ENCODE measurements around the gene GRB10. TPM values are rescaled to one million over a fixed set of nuclear protein-coding genes. Genes with fewer than 3 reads are reported as not detected.
A peak's percentile ranks its signal among the peaks of the same experiment; 100 is the strongest.

GRB10 gene
- total RNA-seq, 5 donors from 2014 or later (not counting 1 experiment from before 2014, with no cell fraction given), result 7.1 to 11.1 (median 10.1) TPM

DNA sequence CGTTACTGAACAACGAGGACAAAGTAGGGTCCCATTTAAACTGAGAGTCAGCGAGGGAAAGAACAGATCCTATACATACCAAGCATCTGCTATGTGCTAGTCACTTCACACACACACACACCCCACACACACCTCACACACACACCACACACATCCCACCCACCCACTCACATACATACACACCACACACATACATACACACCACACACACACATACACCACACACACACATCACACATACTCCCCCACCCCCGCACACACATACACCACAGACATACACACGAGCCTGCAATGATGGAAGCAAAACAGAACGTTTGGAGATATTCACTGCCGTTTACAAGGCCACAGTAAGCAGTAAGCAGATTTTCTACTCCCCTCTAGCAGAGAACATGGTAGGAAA lies 607 bp upstream of the GRB10 start:
- Histone ChIP-seq H3K36me3 (ENCODE audit: control insufficient read depth in 2 of 2, extremely low read depth in 1 of 2, insufficient read depth in 1 of 2, low read length in 1 of 2) (peaks cover 0 to 5% of the 10 kb centered on the region in 2 donors), H3K27me3 (replicated peaks in 1 of 2; ENCODE audit: control insufficient read depth in 2 of 2, extremely low read depth in 1 of 2, insufficient read depth in 2 of 2, low read length in 1 of 2) (peaks cover 0 to 42% of the 10 kb centered on the region in 2 experiments), H3K4me1 (ENCODE audit: control insufficient read depth in 1 of 2, extremely low read depth in 1 of 2, insufficient read depth in 2 of 2, low read length in 2 of 2) (peaks cover 8 to 18% of the 10 kb centered on the region in 2 experiments), H3K27ac (ENCODE audit: low read length) (no peak overlapping the region), H3K4me3 (ENCODE audit: control insufficient read depth in 1 of 2, extremely low read depth in 1 of 2, low read length in 1 of 2) (peak overlapping the region; percentile 41 to 46), H3K9me3 (no peaks in the 10 kb centered on the region)
- ChIA-PET CTCF (no interaction called here), POLR2A (no interaction called here)
- Mint-ChIP-seq H3K9me3 (peaks cover 0 to 3% (median 0%) of the 10 kb centered on the region in 3 donors), H3K27ac (peak overlapping the region in 1 of 2 donors; percentile 15), H3K4me3 (peak overlapping the region; percentile 71 to 85 (median 77)), H3K36me3 (peaks cover 4% of the 10 kb centered on the region), H3K4me1 (peaks cover 21 to 27% (median 27%) of the 10 kb centered on the region in 3 donors), H3K27me3 (peaks cover 16 to 60% of the 10 kb centered on the region in 2 donors)
- ATAC-seq (replicated peaks in 1 of 4), result no peak
- DNase-seq, result no peak
- 53% methylated on average over 2 of the region's 7 CpGs for WGBS (ENCODE audit: insufficient coverage)

DNA sequence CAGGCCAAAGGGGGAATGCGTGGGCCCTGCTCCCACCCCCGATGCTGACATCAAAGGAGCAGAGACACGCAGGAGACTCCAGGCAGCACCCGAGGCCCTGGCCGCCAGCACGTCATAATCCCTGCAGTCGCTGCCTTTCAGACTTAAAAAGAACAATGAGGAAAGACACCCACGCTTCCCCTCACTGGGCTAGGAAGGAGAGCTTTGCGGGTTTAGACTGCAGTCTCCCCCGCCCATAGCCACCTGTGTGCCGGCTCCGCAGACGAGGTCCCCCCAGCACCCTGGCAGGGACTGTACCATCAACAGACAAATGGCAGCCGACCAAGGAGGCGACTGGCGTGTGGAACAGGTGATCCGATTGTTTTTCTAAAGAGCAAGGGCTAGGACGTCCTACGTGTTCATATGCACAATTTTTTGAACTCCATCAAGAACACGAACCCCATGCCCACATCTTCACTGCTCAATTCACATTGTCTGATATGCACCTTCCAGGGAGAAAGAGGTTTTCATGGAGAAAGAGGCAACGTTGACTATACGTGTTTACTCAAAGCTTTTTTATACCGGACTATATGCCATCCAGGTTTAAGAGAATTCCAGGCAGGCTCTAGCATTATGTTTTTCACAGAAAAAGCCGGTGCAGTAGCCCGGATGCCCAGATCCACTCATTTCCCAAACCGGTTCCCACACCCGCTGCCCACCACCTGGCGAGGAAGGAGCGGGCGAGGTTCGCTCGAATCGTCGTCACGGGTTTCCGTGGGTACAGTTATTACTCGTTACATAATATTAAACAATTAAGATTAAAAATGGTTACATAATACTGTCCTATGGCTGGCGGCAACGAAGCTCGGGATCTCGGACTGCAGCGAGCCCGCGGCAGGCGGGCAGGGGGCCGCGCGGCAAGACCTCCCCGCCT lies 1.1 kb downstream of the GRB10 start:
- H3K36me3 Mint-ChIP-seq, result peaks cover 3% of the 10 kb centered on the region
- peak overlapping the region; percentile 62 to 84 (median 75) for H3K4me3 Mint-ChIP-seq
- H3K4me3 ChIP-seq (ENCODE audit: control insufficient read depth in 1 of 2, extremely low read depth in 1 of 2, low read length in 1 of 2), result peak overlapping the region; percentile 12 to 62
- peak; percentile 37 to 88 (median 55) for ATAC-seq (replicated peaks in 1 of 4)
- H3K27ac Mint-ChIP-seq, result peak overlapping the region; percentile 12 to 74
- peak in 23 of 35 experiments; percentile 10 to 52 (median 35) for DNase-seq
- H3K4me1 Mint-ChIP-seq, result peaks cover 23 to 24% (median 24%) of the 10 kb centered on the region in 3 donors
- peaks cover 0 to 30% of the 10 kb centered on the region in 2 experiments for H3K27me3 ChIP-seq (replicated peaks in 1 of 2; ENCODE audit: control insufficient read depth in 2 of 2, extremely low read depth in 1 of 2, insufficient read depth in 2 of 2, low read length in 1 of 2)
- ChIA-PET POLR2A (no interaction called here), CTCF (interaction anchor here in 1 of 2 donors (1.0 kb wide), 1 partner anchor 41 kb away, joined by 4 read pairs; no protein-coding TSS in a partner anchor)
- H3K36me3 ChIP-seq (ENCODE audit: control insufficient read depth in 2 of 2, extremely low read depth in 1 of 2, insufficient read depth in 1 of 2, low read length in 1 of 2), result peaks cover 0 to 5% of the 10 kb centered on the region in 2 donors
- peaks cover 13 to 55% of the 10 kb centered on the region in 2 donors for H3K27me3 Mint-ChIP-seq
- WGBS (ENCODE audit: insufficient coverage), result 30% methylated on average over 19 of the region's 49 CpGs
- peaks cover 8 to 18% of the 10 kb centered on the region in 2 experiments for H3K4me1 ChIP-seq (ENCODE audit: control insufficient read depth in 1 of 2, extremely low read depth in 1 of 2, insufficient read depth in 2 of 2, low read length in 2 of 2)
- H3K27ac ChIP-seq (ENCODE audit: low read length), result no peak overlapping the region
- no peaks in the 10 kb centered on the region for H3K9me3 ChIP-seq
- no peaks in the 10 kb centered on the region for H3K9me3 Mint-ChIP-seq

GRCh38 chr7:50780436-50780835 lies 2.3 kb downstream of the GRB10 start:
- H3K4me1 ChIP-seq (ENCODE audit: control insufficient read depth in 1 of 2, extremely low read depth in 1 of 2, insufficient read depth in 2 of 2, low read length in 2 of 2), result peaks cover 8 to 18% of the 10 kb centered on the region in 2 experiments
- H3K36me3 ChIP-seq (ENCODE audit: control insufficient read depth in 2 of 2, extremely low read depth in 1 of 2, insufficient read depth in 1 of 2, low read length in 1 of 2), result peaks cover 0 to 5% of the 10 kb centered on the region in 2 donors
- Mint-ChIP-seq H3K36me3 (peaks cover 3% of the 10 kb centered on the region), H3K4me3 (peak overlapping the region in 1 of 3 donors; percentile 84), H3K9me3 (no peaks in the 10 kb centered on the region), H3K4me1 (peaks cover 23 to 31% (median 24%) of the 10 kb centered on the region in 3 donors), H3K27me3 (peaks cover 13 to 53% of the 10 kb centered on the region in 2 donors), H3K27ac (peak overlapping the region in 1 of 2 donors; percentile 9)
- H3K27ac ChIP-seq (ENCODE audit: low read length), result no peak overlapping the region
- ChIA-PET CTCF (no interaction called here), POLR2A (interaction anchor here in 1 of 2 donors (0.6 kb wide), 1 partner anchor 10 kb away, joined by 3 read pairs; no protein-coding TSS in a partner anchor)
- 100% methylated on average over 1 of the region's 3 CpGs for WGBS (ENCODE audit: insufficient coverage)
- DNase-seq, result no peak
- H3K4me3 ChIP-seq (ENCODE audit: control insufficient read depth in 1 of 2, extremely low read depth in 1 of 2, low read length in 1 of 2), result no peak overlapping the region
- H3K27me3 ChIP-seq (replicated peaks in 1 of 2; ENCODE audit: control insufficient read depth in 2 of 2, extremely low read depth in 1 of 2, insufficient read depth in 2 of 2, low read length in 1 of 2), result peaks cover 0 to 33% of the 10 kb centered on the region in 2 experiments
- no peak for ATAC-seq (replicated peaks in 1 of 4)
- H3K9me3 ChIP-seq, result no peaks in the 10 kb centered on the region

GRCh38 chr7:50779427-50779826 lies 3.3 kb downstream of the GRB10 start:
- 100% methylated on average over 1 of the region's 3 CpGs for WGBS (ENCODE audit: insufficient coverage)
- ATAC-seq (replicated peaks in 1 of 4), result no peak
- ChIA-PET CTCF (no interaction called here), POLR2A (interaction anchor here in 1 of 2 donors (0.6 kb wide), 1 partner anchor 428 kb away, joined by 3 read pairs; no protein-coding TSS in a partner anchor)
- Histone ChIP-seq H3K27me3 (replicated peaks in 1 of 2; ENCODE audit: control insufficient read depth in 2 of 2, extremely low read depth in 1 of 2, insufficient read depth in 2 of 2, low read length in 1 of 2) (peaks cover 0 to 29% of the 10 kb centered on the region in 2 experiments), H3K27ac (ENCODE audit: low read length) (no peak overlapping the region), H3K9me3 (no peaks in the 10 kb centered on the region), H3K36me3 (ENCODE audit: control insufficient read depth in 2 of 2, extremely low read depth in 1 of 2, insufficient read depth in 1 of 2, low read length in 1 of 2) (peaks cover 0 to 5% of the 10 kb centered on the region in 2 donors), H3K4me3 (ENCODE audit: control insufficient read depth in 1 of 2, extremely low read depth in 1 of 2, low read length in 1 of 2) (no peak overlapping the region), H3K4me1 (ENCODE audit: control insufficient read depth in 1 of 2, extremely low read depth in 1 of 2, insufficient read depth in 2 of 2, low read length in 2 of 2) (peaks cover 8 to 18% of the 10 kb centered on the region in 2 experiments)
- Mint-ChIP-seq H3K27ac (no peak overlapping the region), H3K36me3 (peaks cover 3% of the 10 kb centered on the region), H3K27me3 (peaks cover 8 to 47% of the 10 kb centered on the region in 2 donors), H3K4me1 (peaks cover 23 to 31% (median 24%) of the 10 kb centered on the region in 3 donors), H3K9me3 (no peaks in the 10 kb centered on the region), H3K4me3 (no peak overlapping the region)
- no peak for DNase-seq

DNA sequence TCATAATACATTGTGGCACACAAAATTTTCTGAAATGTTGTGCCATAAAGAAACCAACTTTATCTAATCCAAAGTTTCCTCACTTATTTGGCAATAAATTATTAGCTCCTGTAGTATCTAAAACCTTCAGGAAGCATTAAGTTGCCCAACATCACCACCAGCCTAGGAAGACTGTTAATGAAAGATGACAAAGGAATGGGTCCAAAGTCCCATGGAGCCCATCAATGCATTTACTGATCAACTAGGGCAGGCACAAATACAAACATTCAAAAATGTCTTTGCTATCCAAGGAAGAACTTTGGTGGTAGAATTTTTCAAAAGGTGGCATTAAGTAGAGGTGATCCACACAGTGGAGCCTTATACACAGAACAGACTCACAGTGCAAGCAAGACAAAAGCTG lies 4.5 kb downstream of the GRB10 start:
- H3K4me3 Mint-ChIP-seq, result no peak overlapping the region
- Histone ChIP-seq H3K4me1 (ENCODE audit: control insufficient read depth in 1 of 2, extremely low read depth in 1 of 2, insufficient read depth in 2 of 2, low read length in 2 of 2) (peaks cover 8 to 17% of the 10 kb centered on the region in 2 experiments), H3K4me3 (ENCODE audit: control insufficient read depth in 1 of 2, extremely low read depth in 1 of 2, low read length in 1 of 2) (no peak overlapping the region), H3K9me3 (no peaks in the 10 kb centered on the region), H3K36me3 (ENCODE audit: control insufficient read depth in 2 of 2, extremely low read depth in 1 of 2, insufficient read depth in 1 of 2, low read length in 1 of 2) (peaks cover 0 to 5% of the 10 kb centered on the region in 2 donors), H3K27ac (ENCODE audit: low read length) (no peak overlapping the region), H3K27me3 (replicated peaks in 1 of 2; ENCODE audit: control insufficient read depth in 2 of 2, extremely low read depth in 1 of 2, insufficient read depth in 2 of 2, low read length in 1 of 2) (peaks cover 0 to 26% of the 10 kb centered on the region in 2 experiments)
- no peak for DNase-seq
- H3K27me3 Mint-ChIP-seq, result peaks cover 2 to 36% of the 10 kb centered on the region in 2 donors
- no peak overlapping the region for H3K27ac Mint-ChIP-seq
- H3K9me3 Mint-ChIP-seq, result no peaks in the 10 kb centered on the region
- peaks cover 17 to 24% (median 18%) of the 10 kb centered on the region in 3 donors for H3K4me1 Mint-ChIP-seq
- peaks cover 3% of the 10 kb centered on the region for H3K36me3 Mint-ChIP-seq
- CTCF ChIA-PET, result no interaction called here
- POLR2A ChIA-PET, result no interaction called here
- ATAC-seq (replicated peaks in 1 of 4), result no peak

DNA sequence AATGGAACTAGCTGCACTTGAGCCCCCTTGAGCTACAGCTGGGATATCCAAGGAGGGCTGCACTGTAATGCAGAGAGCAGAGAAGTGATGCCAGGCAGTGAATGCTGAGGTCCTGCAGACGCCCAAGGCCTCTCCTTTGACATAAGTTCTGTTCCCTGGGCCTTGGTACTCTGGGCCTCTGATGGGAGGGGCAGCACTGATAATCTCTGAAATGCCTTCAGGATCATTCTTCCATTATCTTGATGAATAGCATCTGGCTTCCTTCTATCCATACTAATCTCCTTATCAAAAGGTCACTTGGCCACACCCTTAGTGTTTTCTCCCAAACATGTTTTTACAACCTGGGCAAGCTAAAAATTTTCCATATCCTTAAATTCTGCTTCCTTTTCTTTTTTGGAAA lies 6.9 kb downstream of the GRB10 start:
- Mint-ChIP-seq H3K4me3 (no peak overlapping the region), H3K27me3 (peaks cover 0 to 25% of the 10 kb centered on the region in 2 donors), H3K36me3 (peaks cover 3% of the 10 kb centered on the region), H3K4me1 (peaks cover 3 to 20% (median 4%) of the 10 kb centered on the region in 3 donors), H3K27ac (no peak overlapping the region), H3K9me3 (peaks cover 0 to 7% (median 3%) of the 10 kb centered on the region in 3 donors)
- DNase-seq (no peak), ATAC-seq (replicated peaks in 1 of 4) (no peak)
- Histone ChIP-seq H3K27me3 (replicated peaks in 1 of 2; ENCODE audit: control insufficient read depth in 2 of 2, extremely low read depth in 1 of 2, insufficient read depth in 2 of 2, low read length in 1 of 2) (peaks cover 0 to 12% of the 10 kb centered on the region in 2 experiments), H3K4me3 (ENCODE audit: control insufficient read depth in 1 of 2, extremely low read depth in 1 of 2, low read length in 1 of 2) (no peak overlapping the region), H3K36me3 (ENCODE audit: control insufficient read depth in 2 of 2, extremely low read depth in 1 of 2, insufficient read depth in 1 of 2, low read length in 1 of 2) (peaks cover 0 to 5% of the 10 kb centered on the region in 2 donors), H3K27ac (ENCODE audit: low read length) (no peak overlapping the region), H3K4me1 (ENCODE audit: control insufficient read depth in 1 of 2, extremely low read depth in 1 of 2, insufficient read depth in 2 of 2, low read length in 2 of 2) (peaks cover 0 to 2% of the 10 kb centered on the region in 2 experiments), H3K9me3 (no peaks in the 10 kb centered on the region)
- CTCF ChIA-PET, result no interaction called here
- WGBS (ENCODE audit: insufficient coverage), result 70% methylated on average over 1 of the region's 1 CpG
- POLR2A ChIA-PET, result no interaction called here
